Right lobe of liver (tissue), 4 donors: ENCODE results near the gene KRT72.

Experiments used
- POLR2A ChIP-seq: fragments of 450-650 bp; IDR thresholded peaks from one replicate; pipeline ENCODE4 v1.6.1; 2017; ENCODE audit warnings: antibody characterized with exemption, mild to moderate bottlenecking
- TF ChIP-seq, protein P1 (sequence below), 4 donors: fragments of 200-600 bp in 3 of 4; fragments of 450-650 bp in 1 of 4; IDR thresholded peaks; one replicate each; pipeline versions ENCODE4 v1.5.1 to v1.8.0; 2016 to 2022; ENCODE audit warnings: antibody characterized with exemption in 4 of 4, mild to moderate bottlenecking in 2 of 4
- donor health status: DM: no; HTN: no; CAD: no.
- donor health status: DM: no; HTN: no; CAD: no.
- donor health status: DM: no; HTN: yes; CAD: no.

DNA sequence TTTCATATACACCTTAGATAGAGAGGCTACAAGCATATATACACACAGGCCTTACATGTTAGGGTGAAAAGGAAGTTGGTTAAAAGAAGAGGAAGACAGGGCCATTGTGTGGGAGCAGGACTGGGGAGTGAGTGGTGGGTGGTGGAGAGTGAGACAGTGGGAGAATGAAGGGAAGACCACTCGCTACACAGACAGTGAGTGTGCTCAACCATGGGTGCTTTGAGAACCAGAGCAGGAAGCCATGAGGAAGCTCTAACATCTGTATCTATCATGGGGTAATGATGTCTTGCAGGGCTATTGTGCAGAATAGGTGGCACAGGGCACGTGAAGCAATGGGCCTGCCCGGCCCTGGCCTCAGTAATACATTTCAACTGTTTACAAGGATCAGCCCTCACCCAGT lies 16.2 kb downstream of the KRT72 start:
- TF ChIP-seq, protein P1, sequence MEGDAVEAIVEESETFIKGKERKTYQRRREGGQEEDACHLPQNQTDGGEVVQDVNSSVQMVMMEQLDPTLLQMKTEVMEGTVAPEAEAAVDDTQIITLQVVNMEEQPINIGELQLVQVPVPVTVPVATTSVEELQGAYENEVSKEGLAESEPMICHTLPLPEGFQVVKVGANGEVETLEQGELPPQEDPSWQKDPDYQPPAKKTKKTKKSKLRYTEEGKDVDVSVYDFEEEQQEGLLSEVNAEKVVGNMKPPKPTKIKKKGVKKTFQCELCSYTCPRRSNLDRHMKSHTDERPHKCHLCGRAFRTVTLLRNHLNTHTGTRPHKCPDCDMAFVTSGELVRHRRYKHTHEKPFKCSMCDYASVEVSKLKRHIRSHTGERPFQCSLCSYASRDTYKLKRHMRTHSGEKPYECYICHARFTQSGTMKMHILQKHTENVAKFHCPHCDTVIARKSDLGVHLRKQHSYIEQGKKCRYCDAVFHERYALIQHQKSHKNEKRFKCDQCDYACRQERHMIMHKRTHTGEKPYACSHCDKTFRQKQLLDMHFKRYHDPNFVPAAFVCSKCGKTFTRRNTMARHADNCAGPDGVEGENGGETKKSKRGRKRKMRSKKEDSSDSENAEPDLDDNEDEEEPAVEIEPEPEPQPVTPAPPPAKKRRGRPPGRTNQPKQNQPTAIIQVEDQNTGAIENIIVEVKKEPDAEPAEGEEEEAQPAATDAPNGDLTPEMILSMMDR (IDR thresholded peaks at IDR 0.05) = no peak
- TF ChIP-seq POLR2A = no peak
